ENCODE measurements around the gene SAXO1. TPM values are rescaled to one million over a fixed set of nuclear protein-coding genes. Genes with fewer than 3 reads are reported as not detected.

The SAXO1 gene
- total RNA-seq, 1 experiment from 2014 or later: not detected

GRCh38 chr9:18909140-18910018 is 123.6 kb downstream of the SAXO1 start:
- H2AFZ ChIP-seq (ENCODE audit: low read length): no peak overlapping the region
- no peaks in the 10 kb centered on the region for H3F3A ChIP-seq (ENCODE audit: low read length, unreplicated experiment)
- no peaks in the 10 kb centered on the region for H3K9me3 ChIP-seq (ENCODE audit: low read length)
- ChIA-PET CTCF (interaction anchor here (0.5 kb wide), 1 partner anchor 47 kb away, joined by 10 read pairs; no protein-coding TSS in a partner anchor), POLR2A (ENCODE audit: unreplicated experiment) (no interaction called here)
- H3K4me3 ChIP-seq (ENCODE audit: low read length): no peak overlapping the region
- no peaks in the 10 kb centered on the region for H3K36me3 ChIP-seq (ENCODE audit: low read depth, low read length)
- TF ChIP-seq EZH2phosphoT487 (IDR thresholded peaks at IDR 0.05; ENCODE audit: borderline replicate concordance, low read length) (no peak), CTCF (conservative IDR thresholded peaks at IDR 0.05; ENCODE audit: low read depth, low read length) (no peak), EZH2 (IDR thresholded peaks at IDR 0.05; ENCODE audit: low read length, unreplicated experiment) (no peak)
- H3K9ac ChIP-seq (ENCODE audit: low read length): no peak overlapping the region
- no peaks in the 10 kb centered on the region for H3K27me3 ChIP-seq (ENCODE audit: low read length)
- no peak overlapping the region for H3K27ac ChIP-seq (ENCODE audit: low read length)
- intact Hi-C loops (cut with micrococcal nuclease): no loop called here
- no peaks in the 10 kb centered on the region; the same call in 1 of the 2 replicates for H3K4me1 ChIP-seq (ENCODE audit: insufficient read depth, low read length)
- no peaks in the 10 kb centered on the region for H3K79me2 ChIP-seq (ENCODE audit: low read length)
- no peaks in the 10 kb centered on the region for H4K20me1 ChIP-seq (ENCODE audit: low read length)
- no TSS peak for BruUV-seq (replicated peaks)
- DNase-seq (no peak), ATAC-seq (no peak)
- H3K4me2 ChIP-seq (ENCODE audit: low read length): no peak overlapping the region
- no peaks in the 10 kb centered on the region for H3K9me2 ChIP-seq (replicated peaks; ENCODE audit: low read length)

GRCh38 chr9:18907927-18908625 is 124.9 kb downstream of the SAXO1 start:
- Histone ChIP-seq H3F3A (ENCODE audit: low read length, unreplicated experiment) (no peaks in the 10 kb centered on the region), H4K20me1 (ENCODE audit: low read length) (no peaks in the 10 kb centered on the region), H3K79me2 (ENCODE audit: low read length) (no peaks in the 10 kb centered on the region), H2AFZ (ENCODE audit: low read length) (no peak overlapping the region), H3K9me2 (replicated peaks; ENCODE audit: low read length) (no peaks in the 10 kb centered on the region), H3K36me3 (ENCODE audit: low read depth, low read length) (no peaks in the 10 kb centered on the region), H3K27me3 (ENCODE audit: low read length) (no peaks in the 10 kb centered on the region), H3K27ac (ENCODE audit: low read length) (no peak overlapping the region), H3K9ac (ENCODE audit: low read length) (no peak overlapping the region), H3K4me3 (ENCODE audit: low read length) (no peak overlapping the region), H3K9me3 (ENCODE audit: low read length) (no peaks in the 10 kb centered on the region), H3K4me2 (ENCODE audit: low read length) (no peak overlapping the region), H3K4me1 (ENCODE audit: insufficient read depth, low read length) (no peaks in the 10 kb centered on the region; the same call in 1 of the 2 replicates)
- ATAC-seq: no peak
- TF ChIP-seq EZH2phosphoT487 (IDR thresholded peaks at IDR 0.05; ENCODE audit: borderline replicate concordance, low read length): no peak
- TF ChIP-seq EZH2 (IDR thresholded peaks at IDR 0.05; ENCODE audit: low read length, unreplicated experiment): no peak
- TF ChIP-seq CTCF (conservative IDR thresholded peaks at IDR 0.05; ENCODE audit: low read depth, low read length): no peak
- ChIA-PET CTCF (no interaction called here), POLR2A (ENCODE audit: unreplicated experiment) (no interaction called here)
- DNase-seq: no peak
- BruUV-seq (replicated peaks): no TSS peak
- intact Hi-C loops (cut with micrococcal nuclease): no loop called here
